Parathyroid adenoma (tissue), 2 donors: ENCODE results near the gene USP10.

Experiments
- H2AFZ ChIP-seq: fragments of 300-600 bp; sonication (generic); one replicate; pipeline ENCODE4 v1.7.0; 2017; ENCODE audit warnings: antibody characterized with exemption, mild to moderate bottlenecking
- H3K27ac ChIP-seq: fragments of 300-600 bp; sonication (generic); one replicate; pipeline ENCODE4 v1.7.0; 2017
- H3K27me3 ChIP-seq: fragments of 300-600 bp; sonication (generic); one replicate; pipeline ENCODE4 v1.7.0; 2017; ENCODE audit warnings: low read length; ENCODE audit not compliant: control insufficient read depth, insufficient read depth
- H3K36me3 ChIP-seq: fragments of 300-600 bp; sonication (generic); one replicate; pipeline ENCODE4 v1.7.0; 2017; ENCODE audit warnings: low read length; ENCODE audit not compliant: control insufficient read depth, insufficient read depth
- H3K4me1 ChIP-seq: fragments of 300-600 bp; sonication (generic); one replicate; pipeline ENCODE4 v1.7.0; 2017; ENCODE audit warnings: control low read depth
- H3K4me2 ChIP-seq: fragments of 300-600 bp; sonication (generic); one replicate; pipeline ENCODE4 v1.7.0; 2017; ENCODE audit warnings: low read length
- H3K4me3 ChIP-seq: fragments of 300-600 bp; sonication (generic); one replicate; pipeline ENCODE4 v1.7.0; 2017; ENCODE audit warnings: low read depth, low read length
- H3K79me2 ChIP-seq: fragments of 300-600 bp; sonication (generic); one replicate; pipeline ENCODE4 v1.7.0; 2017; ENCODE audit warnings: control low read depth
- H3K9ac ChIP-seq: fragments of 300-600 bp; sonication (generic); one replicate; pipeline ENCODE4 v1.7.0; 2017; ENCODE audit warnings: mild to moderate bottlenecking
- H3K9me3 ChIP-seq: fragments of 300-600 bp; sonication (generic); one replicate; pipeline ENCODE4 v1.7.0; 2017; ENCODE audit warnings: low read length; ENCODE audit not compliant: control insufficient read depth
- CTCF ChIP-seq: fragments of 300-600 bp; sonication (generic); IDR thresholded peaks from one replicate; pipeline ENCODE4 v1.7.0; 2017; ENCODE audit warnings: antibody characterized with exemption, mild to moderate bottlenecking
- donor health status: primary hyperparathyroidism.

Gene USP10

GRCh38 chr16:84785843-84786581 lies 86.2 kb downstream of the USP10 start:
- H3K79me2 ChIP-seq: no peaks in the 10 kb centered on the region
- no peak for TF ChIP-seq CTCF
- no peak overlapping the region for H3K27ac ChIP-seq
- no peak overlapping the region for H3K9ac ChIP-seq
- no peak overlapping the region for H2AFZ ChIP-seq
- H3K36me3 ChIP-seq: no peaks in the 10 kb centered on the region
- H3K27me3 ChIP-seq: no peaks in the 10 kb centered on the region
- no peak overlapping the region for H3K4me3 ChIP-seq
- H3K4me1 ChIP-seq: peaks cover 6% of the 10 kb centered on the region
- H3K9me3 ChIP-seq: no peaks in the 10 kb centered on the region
- no peak overlapping the region for H3K4me2 ChIP-seq

GRCh38 chr16:84786605-84787262 lies 86.9 kb downstream of the USP10 start:
- Histone ChIP-seq H2AFZ (no peak overlapping the region), H3K27me3 (no peaks in the 10 kb centered on the region), H3K4me2 (no peak overlapping the region), H3K4me3 (no peak overlapping the region), H3K9me3 (no peaks in the 10 kb centered on the region), H3K36me3 (no peaks in the 10 kb centered on the region), H3K79me2 (no peaks in the 10 kb centered on the region), H3K4me1 (peaks cover 6% of the 10 kb centered on the region), H3K27ac (no peak overlapping the region), H3K9ac (no peak overlapping the region)
- no peak for TF ChIP-seq CTCF

- Histone ChIP-seq H3K4me1 (peaks cover 6% of the 10 kb centered on the region), H3K36me3 (no peaks in the 10 kb centered on the region), H2AFZ (no peak overlapping the region), H3K27me3 (no peaks in the 10 kb centered on the region), H3K9me3 (no peaks in the 10 kb centered on the region), H3K4me2 (no peak overlapping the region), H3K4me3 (no peak overlapping the region), H3K27ac (no peak overlapping the region), H3K9ac (no peak overlapping the region), H3K79me2 (no peaks in the 10 kb centered on the region)
- TF ChIP-seq CTCF: no peak
Observed at GRCh38 chr16:84787263-84787622, 87.4 kb downstream of the USP10 start.

GRCh38 chr16:84788920-84789391 lies 89.2 kb downstream of the USP10 start:
- no peaks in the 10 kb centered on the region for H3K36me3 ChIP-seq
- H3K27me3 ChIP-seq: no peaks in the 10 kb centered on the region
- no peak overlapping the region for H3K4me3 ChIP-seq
- H3K27ac ChIP-seq: no peak overlapping the region
- TF ChIP-seq CTCF: no peak
- H3K79me2 ChIP-seq: no peaks in the 10 kb centered on the region
- H3K4me2 ChIP-seq: no peak overlapping the region
- peaks cover 6% of the 10 kb centered on the region for H3K4me1 ChIP-seq
- H2AFZ ChIP-seq: no peak overlapping the region
- no peaks in the 10 kb centered on the region for H3K9me3 ChIP-seq
- no peak overlapping the region for H3K9ac ChIP-seq
